Endodermal cell (in vitro differentiated cells): ENCODE data around the gene CCDC6. TPM values are rescaled to one million over a fixed set of nuclear protein-coding genes. Genes with fewer than 3 reads are reported as not detected.

ENCODE experiments used
- DNase-seq: peaks from one replicate; pipeline ENCODE4 v3.0.0-alpha.2; 2017
- H3K27ac ChIP-seq: 2 replicates; pipeline ENCODE4 v1.5.1; 2013; ENCODE audit warnings: mild to moderate bottlenecking, low read depth, low read length, moderate library complexity
- H3K27me3 ChIP-seq: 2 replicates; pipeline ENCODE4 v1.6.1; 2013; ENCODE audit warnings: mild to moderate bottlenecking, low read length, moderate library complexity; ENCODE audit not compliant: insufficient read depth, control insufficient read depth, poor library complexity, severe bottlenecking
- H3K36me3 ChIP-seq: 2 replicates; pipeline ENCODE4 v1.7.0; 2013; ENCODE audit warnings: mild to moderate bottlenecking, low read length, moderate library complexity; ENCODE audit not compliant: control insufficient read depth, insufficient read depth
- H3K4me1 ChIP-seq: one replicate; pipeline ENCODE4 v1.7.0; 2013; ENCODE audit warnings: low read length; ENCODE audit not compliant: control insufficient read depth, insufficient read depth
- H3K4me3 ChIP-seq: 2 replicates; pipeline ENCODE4 v1.5.1; 2013; ENCODE audit warnings: mild to moderate bottlenecking, low read length, moderate library complexity
- H3K9ac ChIP-seq: 2 replicates; pipeline ENCODE4 v1.6.1; 2013; ENCODE audit warnings: mild to moderate bottlenecking, low read length, moderate library complexity; ENCODE audit not compliant: poor library complexity, severe bottlenecking; ENCODE audit errors: extremely low read depth
- H3K9me3 ChIP-seq: 2 replicates; pipeline ENCODE4 v1.6.1; 2013; ENCODE audit warnings: mild to moderate bottlenecking, low read length, moderate library complexity; ENCODE audit not compliant: control insufficient read depth
- H3K27ac Mint-ChIP-seq: 2 replicates; pipeline ENCODE4 v1.8.0; 2020; ENCODE audit warnings: mixed read lengths
- H3K27me3 Mint-ChIP-seq: 2 replicates; pipeline ENCODE4 v1.8.0; 2021; ENCODE audit warnings: mild to moderate bottlenecking, mixed read lengths; ENCODE audit not compliant: insufficient read depth
- H3K36me3 Mint-ChIP-seq: 2 replicates; pipeline ENCODE4 v1.8.0; 2020; ENCODE audit warnings: low read depth, mixed read lengths
- H3K4me1 Mint-ChIP-seq: 2 replicates; pipeline ENCODE4 v1.8.0; 2020; ENCODE audit warnings: mixed read lengths
- H3K4me3 Mint-ChIP-seq: 2 replicates; pipeline ENCODE4 v1.8.0; 2020; ENCODE audit warnings: mild to moderate bottlenecking, moderate library complexity, mixed read lengths
- H3K9me3 Mint-ChIP-seq: 2 replicates; pipeline ENCODE4 v1.8.0; 2020; ENCODE audit warnings: mild to moderate bottlenecking, mixed read lengths
- WGBS, 2 experiments: methylation state at CpG; one replicate each; pipeline versions ENCODE4 v1.1.5 to v1.1.7; 2013; ENCODE audit warnings: missing lambda C conversion rate in 2 of 2, mixed read lengths in 1 of 2; ENCODE audit not compliant: insufficient coverage in 1 of 2, insufficient read length in 1 of 2; 5-methylcytosine and 5-hydroxymethylcytosine counted together
- total RNA-seq, 2 donors: library from RNA; stranded (reverse); fragmentation: NEBNext Ultra II Directional in 1 of 2; extraction: Animal tissue kit (Norgen Biotek cat#: 25700) in 1 of 2; gene quantifications; 2 replicates in 1 of 2; 3 replicates in 1 of 2; pipeline ENCODE4 v1.2.1, GENCODE V29; 2021
- TF ChIP-seq, protein P1 (sequence below): fragments of 200-600 bp; sonication (generic); conservative IDR thresholded peaks from 2 replicates; pipeline ENCODE4 v1.5.0; 2021; ENCODE audit warnings: antibody characterized with exemption, mild to moderate bottlenecking

CCDC6 gene
- total RNA-seq, 2 donors from 2014 or later, result 29.3 to 30.4 TPM

- Histone ChIP-seq H3K9ac (no peak overlapping the region), H3K27me3 (no peaks in the 10 kb centered on the region), H3K4me1 (no peaks in the 10 kb centered on the region), H3K36me3 (no peaks in the 10 kb centered on the region), H3K9me3 (no peaks in the 10 kb centered on the region), H3K27ac (no peak overlapping the region), H3K4me3 (no peak overlapping the region)
- Mint-ChIP-seq H3K4me3 (no peak overlapping the region), H3K9me3 (no peaks in the 10 kb centered on the region), H3K27ac (no peak overlapping the region), H3K36me3 (peaks cover 1% of the 10 kb centered on the region), H3K27me3 (no peaks in the 10 kb centered on the region), H3K4me1 (peaks cover 37% of the 10 kb centered on the region)
- TF ChIP-seq, protein P1, sequence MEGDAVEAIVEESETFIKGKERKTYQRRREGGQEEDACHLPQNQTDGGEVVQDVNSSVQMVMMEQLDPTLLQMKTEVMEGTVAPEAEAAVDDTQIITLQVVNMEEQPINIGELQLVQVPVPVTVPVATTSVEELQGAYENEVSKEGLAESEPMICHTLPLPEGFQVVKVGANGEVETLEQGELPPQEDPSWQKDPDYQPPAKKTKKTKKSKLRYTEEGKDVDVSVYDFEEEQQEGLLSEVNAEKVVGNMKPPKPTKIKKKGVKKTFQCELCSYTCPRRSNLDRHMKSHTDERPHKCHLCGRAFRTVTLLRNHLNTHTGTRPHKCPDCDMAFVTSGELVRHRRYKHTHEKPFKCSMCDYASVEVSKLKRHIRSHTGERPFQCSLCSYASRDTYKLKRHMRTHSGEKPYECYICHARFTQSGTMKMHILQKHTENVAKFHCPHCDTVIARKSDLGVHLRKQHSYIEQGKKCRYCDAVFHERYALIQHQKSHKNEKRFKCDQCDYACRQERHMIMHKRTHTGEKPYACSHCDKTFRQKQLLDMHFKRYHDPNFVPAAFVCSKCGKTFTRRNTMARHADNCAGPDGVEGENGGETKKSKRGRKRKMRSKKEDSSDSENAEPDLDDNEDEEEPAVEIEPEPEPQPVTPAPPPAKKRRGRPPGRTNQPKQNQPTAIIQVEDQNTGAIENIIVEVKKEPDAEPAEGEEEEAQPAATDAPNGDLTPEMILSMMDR, result no peak
- WGBS, 2 experiments, result 90 to 92% methylated on average over 2 to 4 of the region's 4 CpGs
- no peak for DNase-seq
Measured at GRCh38 chr10:59894114-59894513, 12.2 kb downstream of the CCDC6 start.

DNA sequence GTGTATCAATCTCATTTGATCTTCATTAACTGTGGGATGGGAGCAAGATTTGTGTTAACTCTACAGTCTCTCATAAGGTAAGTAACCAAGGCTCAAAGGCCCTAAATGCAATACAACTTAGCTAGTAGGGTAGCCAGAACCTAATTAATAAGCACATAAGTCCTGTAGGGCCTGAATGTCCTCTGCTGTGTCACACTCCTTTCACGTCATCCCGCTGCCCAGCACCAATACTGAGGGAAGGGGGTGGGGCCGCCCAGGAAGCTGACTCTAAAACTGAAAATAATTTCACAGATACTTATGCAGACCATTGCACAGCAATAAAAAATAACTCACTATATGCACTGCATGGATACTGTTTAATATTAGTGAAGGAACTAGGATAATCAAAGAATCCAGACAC, 13.7 kb downstream of the CCDC6 start:
- peaks cover 37% of the 10 kb centered on the region for H3K4me1 Mint-ChIP-seq

GRCh38 chr10:59891936-59892335, 14.4 kb downstream of the CCDC6 start:
- Mint-ChIP-seq H3K27ac (no peak overlapping the region), H3K9me3 (no peaks in the 10 kb centered on the region), H3K27me3 (no peaks in the 10 kb centered on the region), H3K4me3 (no peak overlapping the region), H3K4me1 (peaks cover 41% of the 10 kb centered on the region), H3K36me3 (peaks cover 1% of the 10 kb centered on the region)
- no peak for DNase-seq
- no peaks in the 10 kb centered on the region for H3K9me3 ChIP-seq
- no peaks in the 10 kb centered on the region for H3K36me3 ChIP-seq
- 96 to 100% methylated on average over 4 of the region's 4 CpGs for WGBS, 2 experiments
- H3K4me1 ChIP-seq, result peaks cover 6% of the 10 kb centered on the region
- no peak overlapping the region for H3K4me3 ChIP-seq
- no peak overlapping the region for H3K9ac ChIP-seq
- no peaks in the 10 kb centered on the region for H3K27me3 ChIP-seq
- TF ChIP-seq, protein P1, result no peak
- H3K27ac ChIP-seq, result no peak overlapping the region

More for the DNA sequence above, 13.7 kb downstream of the CCDC6 start:
- H3K4me1 ChIP-seq, result peaks cover 6% of the 10 kb centered on the region
- DNase-seq, result no peak
- no peaks in the 10 kb centered on the region for H3K9me3 Mint-ChIP-seq
- H3K27ac ChIP-seq, result no peak overlapping the region
- no peaks in the 10 kb centered on the region for H3K9me3 ChIP-seq
- WGBS, 2 experiments, result 94 to 100% methylated on average over 1 to 3 of the region's 3 CpGs
- TF ChIP-seq, protein P1, result no peak
- H3K27ac Mint-ChIP-seq, result no peak overlapping the region
- H3K36me3 Mint-ChIP-seq, result peaks cover 1% of the 10 kb centered on the region
- H3K27me3 Mint-ChIP-seq, result no peaks in the 10 kb centered on the region
- no peaks in the 10 kb centered on the region for H3K36me3 ChIP-seq
- H3K4me3 ChIP-seq, result no peak overlapping the region
- H3K4me3 Mint-ChIP-seq, result no peak overlapping the region
- H3K27me3 ChIP-seq, result no peaks in the 10 kb centered on the region
- no peak overlapping the region for H3K9ac ChIP-seq
